ENCODE measurements around the gene TMEM26.

GRCh38 chr10:61465171-61465496, 12.0 kb upstream of the TMEM26 start:
- TF ChIP-seq CTCF (IDR thresholded peaks at IDR 0.05): no peak
- no peak for TF ChIP-seq POLR2A (IDR thresholded peaks at IDR 0.05)
- TF ChIP-seq POLR2AphosphoS5 (IDR thresholded peaks at IDR 0.05): no peak

All from stomach (tissue), 4 donors.